ENCODE data around the gene TRMT44.
A peak's percentile ranks its signal among the peaks of the same experiment; 100 is the strongest.
"Not testable (repeated sequence)": the region's sequence is repeated elsewhere in the genome, so short reads cannot be mapped to it uniquely, and the experiment has no call there.

Gene TRMT44

DNA sequence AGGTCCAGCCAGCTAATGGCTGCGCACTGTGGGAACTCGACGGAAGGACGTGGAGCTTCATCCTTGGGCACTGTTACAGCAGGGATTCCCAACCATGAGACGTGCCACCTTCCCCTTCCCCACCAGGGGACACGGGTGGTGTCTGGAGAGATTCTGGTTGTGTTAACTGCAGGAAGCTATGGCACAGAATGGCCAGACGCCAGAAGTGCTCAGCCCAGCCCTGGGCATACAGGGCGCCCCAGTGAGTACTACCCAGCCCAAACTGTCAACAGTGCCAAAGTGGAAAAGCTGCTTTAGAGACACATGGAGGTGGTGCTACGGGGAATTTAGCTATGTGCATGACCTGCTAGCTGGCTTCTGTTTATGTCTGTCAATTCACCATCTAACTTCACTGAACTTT, 32.8 kb upstream of the TRMT44 start:
- no peak for DNase-seq

DNA sequence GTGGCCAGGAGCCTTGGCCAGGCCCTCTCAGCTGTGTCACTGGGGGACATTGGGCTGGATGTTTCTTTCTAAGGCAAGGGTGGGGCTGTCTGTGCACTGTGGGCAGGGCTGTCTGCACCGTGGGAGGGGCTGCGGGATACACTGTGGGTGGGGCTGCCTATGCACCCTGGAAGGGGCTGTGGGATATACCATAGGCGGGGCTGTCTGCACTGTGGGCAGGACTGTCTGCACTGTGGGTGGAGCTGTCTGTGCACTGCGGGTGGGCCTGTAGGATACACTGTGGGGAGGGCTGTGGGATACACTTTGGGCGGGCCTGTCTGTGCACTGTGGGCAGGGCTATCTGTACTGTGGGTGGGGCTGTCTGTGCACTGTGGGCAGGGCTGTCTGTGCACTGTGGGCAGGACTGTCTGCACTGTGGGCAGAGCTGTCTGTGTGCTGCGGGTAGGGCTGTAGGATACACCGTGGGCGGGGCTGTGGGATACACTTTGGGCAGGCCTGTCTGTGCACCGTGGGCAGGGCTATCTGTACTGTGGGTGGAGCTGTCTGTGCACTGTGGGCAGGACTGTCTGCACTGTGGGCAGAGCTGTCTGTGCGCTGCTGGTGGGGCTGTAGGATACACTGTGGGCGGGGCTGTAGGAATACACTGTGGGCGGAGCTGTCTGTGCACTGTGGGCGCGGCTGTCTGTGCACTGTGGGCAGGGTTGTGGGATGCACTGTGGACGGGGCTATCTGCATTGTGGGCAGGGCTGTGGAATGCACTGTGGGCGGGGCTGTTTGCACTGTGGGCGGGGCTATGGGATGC, 31.1 kb upstream of the TRMT44 start:
- peak; percentile 20 to 23 for DNase-seq

DNA sequence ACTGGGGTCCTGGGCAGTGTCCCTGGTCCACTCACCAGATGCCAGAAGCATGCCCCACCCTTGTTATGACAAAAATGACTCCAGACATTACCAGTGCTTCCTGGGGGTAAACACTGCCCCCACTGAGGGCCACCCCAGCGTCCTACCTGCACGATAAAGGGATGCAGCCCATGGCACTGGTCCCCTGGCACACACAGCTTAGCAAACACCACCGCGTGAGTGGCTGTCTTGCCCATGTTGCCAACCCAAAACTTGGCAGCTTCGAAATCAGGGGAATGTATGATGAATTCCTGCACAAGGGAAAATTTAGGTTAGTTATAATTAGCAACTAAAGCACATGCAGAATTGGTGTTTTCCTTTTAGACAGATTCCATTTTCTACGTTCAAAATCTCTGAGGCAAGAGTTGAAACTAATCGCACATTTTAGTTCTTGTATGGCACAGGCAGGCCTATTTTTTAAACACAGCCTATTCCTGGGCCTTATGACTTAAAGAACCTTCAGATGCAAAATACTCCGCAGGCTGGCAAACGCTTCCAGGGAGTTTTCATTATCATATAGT, 30.4 kb upstream of the TRMT44 start:
- no peak for DNase-seq

DNA sequence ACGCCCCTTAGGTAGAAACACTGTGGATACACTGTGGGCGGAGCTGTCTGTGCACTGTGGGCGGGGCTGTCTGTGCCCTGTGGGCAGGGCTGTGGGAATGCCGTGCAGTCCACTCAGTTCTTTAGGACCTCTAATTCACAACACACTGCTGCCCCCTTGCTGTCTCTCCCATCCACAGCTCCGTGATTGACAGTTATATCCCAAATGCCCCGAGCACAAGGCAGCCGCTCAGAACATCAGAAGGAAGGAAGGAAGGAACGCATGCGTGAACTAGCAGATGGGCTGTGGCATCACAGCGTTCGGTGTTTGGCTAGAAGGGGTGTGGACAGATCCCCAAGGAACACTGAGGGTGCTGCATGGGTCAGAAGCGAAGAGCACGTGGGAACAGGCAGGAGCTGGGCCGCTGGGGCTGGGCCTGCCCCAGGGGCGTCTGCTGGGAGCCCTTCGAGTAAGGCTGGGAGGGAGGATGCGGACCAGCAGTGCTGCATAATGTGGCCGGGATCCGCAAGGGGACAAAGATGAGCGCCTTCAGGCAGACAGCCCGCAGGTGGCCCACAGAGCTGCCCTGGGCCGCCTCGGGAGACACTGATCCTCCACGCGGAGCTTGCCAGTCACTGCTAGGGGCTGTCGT, 29.8 kb upstream of the TRMT44 start:
- peak in 1 of 2 donors; percentile 16 for DNase-seq

DNA sequence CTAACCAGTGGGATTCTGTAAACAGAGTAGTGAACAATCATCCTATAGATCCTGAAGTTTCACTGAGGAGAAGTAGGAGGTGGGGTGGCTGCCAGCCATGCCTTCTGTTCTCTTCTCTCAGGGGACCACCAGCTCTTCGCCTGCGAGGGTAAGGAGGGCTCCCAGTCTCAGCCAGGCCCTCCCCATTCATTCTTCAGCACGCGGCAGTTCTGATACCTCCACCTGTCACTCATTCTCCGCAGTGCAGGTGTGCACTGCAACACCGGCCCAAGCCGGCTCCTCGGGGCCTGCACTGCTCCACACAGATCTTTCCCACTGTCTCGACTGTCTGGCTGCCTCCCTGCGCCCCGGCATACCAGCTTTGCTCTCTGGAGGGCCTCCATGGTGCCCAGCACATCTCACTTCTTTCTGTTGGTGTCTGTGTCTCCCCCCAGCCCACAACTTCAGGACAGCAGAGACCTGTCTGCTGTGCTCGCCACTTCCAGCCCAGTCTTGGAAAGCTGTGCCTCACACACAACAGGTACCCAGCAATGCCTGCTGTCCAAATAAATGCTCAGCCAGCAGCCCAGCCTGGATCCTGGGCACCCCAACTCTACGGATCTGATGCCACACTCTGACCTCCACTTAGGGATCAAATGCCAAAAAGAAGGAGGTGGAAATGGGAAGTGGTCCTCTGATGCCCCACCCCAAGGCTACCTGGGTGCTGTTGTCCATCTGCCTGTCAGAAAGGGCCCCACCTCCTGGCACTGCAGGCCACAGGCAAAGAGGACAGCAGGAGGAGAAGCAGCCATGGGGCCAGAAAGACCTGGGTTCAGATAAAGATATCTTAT, 29.0 kb upstream of the TRMT44 start:
- no peak for DNase-seq

DNA sequence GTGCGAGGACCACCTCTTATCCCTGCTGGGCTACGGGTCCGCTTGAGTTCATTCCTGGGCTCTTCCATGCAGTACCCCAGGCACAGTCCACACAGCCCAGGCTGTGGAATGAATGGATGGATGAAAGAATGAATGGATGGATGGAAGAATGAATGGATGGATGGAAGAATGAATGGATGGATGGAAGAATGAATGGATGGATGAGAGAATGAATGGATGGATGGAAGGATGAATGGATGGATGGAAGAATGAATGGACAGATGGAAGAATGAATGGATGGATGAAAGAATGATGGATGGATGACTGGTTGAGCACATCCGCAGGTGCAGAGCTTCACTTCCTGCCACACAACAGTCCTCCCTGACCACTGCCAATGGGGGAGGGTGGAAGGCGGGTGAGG, 28.3 kb upstream of the TRMT44 start:
- DNase-seq, result no peak

DNA sequence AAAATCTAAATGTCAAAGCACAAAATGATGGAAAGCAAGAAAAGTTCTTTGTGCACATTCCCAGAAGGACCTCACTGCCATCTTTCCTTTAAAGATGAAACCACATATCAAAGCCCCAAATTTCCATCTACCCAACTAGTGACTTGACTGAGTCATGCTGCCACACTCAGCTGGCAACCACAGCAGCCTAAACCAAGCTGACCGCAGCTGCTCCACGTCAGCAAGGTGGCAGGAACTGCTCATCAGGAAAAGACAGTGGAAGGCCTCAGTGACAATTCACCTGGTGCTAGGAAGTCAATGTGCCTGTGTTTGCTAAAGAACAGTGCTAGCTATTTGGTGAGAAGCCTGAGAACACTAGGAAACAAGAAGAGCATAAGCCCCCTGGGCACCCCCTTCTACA, 26.2 kb upstream of the TRMT44 start:
- peak; percentile 53 to 63 for DNase-seq

DNA sequence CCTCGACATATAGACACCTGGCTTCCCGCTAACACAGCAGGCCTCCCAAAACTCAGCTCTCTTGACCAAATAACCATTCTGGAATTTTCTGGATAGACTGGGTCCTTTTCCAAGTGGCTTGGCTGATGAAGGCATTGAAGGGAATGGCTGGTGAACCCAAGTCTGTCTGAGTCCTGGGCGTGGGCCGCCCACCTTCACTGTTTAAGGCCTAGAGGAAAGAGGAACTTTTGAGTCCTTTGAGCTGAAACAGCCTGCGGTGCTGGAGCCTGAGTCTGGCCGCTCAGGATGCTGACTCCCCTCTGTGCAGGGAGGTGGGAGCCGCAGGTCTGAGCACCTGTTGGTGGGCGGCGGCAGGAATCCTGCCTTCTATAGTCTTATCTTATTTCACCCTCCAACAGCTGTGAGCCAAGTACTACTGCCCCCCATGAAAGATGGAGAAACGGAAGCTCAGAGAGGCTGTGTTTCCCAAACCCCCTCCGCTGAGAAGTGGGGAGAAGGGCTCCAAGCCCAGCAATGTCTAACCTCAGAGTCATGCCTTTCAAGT, 23.4 kb upstream of the TRMT44 start:
- no peak for DNase-seq

DNA sequence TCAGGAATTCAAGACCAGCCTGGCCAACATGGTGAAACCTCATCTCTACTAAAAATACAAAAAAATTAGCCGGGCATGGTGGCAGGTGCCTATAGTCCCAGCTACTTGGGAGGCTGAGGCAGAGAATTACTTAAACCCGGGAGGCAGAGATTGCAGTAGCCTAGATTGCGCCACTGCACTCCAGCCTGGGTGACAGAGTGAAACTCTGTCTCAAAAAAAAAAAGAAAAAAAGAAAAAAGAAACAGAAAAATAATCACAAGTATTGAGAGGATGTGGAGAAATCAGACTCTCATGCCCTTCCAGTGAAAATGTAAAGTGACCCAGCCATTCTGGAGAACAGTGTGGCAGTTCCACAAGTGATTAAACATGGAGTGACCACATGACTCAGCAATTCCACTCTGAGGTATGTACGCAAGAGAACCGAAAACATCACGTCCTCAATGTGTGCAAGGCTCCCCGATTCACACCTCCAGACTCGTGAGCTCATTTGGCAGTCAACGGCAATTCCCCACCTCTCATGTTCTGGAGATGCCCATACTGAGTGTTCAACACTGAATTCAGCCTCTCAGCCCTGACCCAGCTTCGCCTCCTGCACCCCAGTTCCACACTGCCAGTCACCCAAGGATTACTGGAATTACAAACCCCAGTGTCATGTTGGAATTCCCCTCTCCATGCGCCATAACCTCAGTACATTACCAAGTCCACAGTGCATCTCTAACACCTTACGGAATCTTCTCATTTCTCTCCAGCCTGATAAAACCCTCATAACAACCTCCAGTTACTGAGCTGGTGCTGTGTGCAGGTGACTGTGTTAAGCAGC, 21.1 kb upstream of the TRMT44 start:
- peak; percentile 55 to 67 for DNase-seq

DNA sequence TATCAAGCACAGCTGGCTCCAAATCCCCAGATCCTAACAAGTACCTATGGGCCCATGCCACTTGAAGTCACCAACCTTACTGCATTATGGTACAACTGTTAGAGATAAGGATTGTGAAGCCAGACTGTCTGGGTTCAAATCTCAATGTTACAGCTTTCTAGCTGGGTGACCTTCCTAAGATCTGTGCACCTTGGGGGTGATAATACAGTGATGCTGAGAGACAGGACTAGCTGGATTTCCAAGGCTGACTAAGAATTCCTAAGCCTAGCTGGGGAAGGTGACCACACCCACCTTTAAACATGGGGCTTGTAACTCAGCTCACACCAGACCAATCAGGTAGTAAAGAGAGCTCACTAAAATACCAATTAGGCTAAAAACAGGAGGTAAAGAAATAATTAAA, 20.4 kb upstream of the TRMT44 start:
- DNase-seq, result not testable (repeated sequence)

DNA sequence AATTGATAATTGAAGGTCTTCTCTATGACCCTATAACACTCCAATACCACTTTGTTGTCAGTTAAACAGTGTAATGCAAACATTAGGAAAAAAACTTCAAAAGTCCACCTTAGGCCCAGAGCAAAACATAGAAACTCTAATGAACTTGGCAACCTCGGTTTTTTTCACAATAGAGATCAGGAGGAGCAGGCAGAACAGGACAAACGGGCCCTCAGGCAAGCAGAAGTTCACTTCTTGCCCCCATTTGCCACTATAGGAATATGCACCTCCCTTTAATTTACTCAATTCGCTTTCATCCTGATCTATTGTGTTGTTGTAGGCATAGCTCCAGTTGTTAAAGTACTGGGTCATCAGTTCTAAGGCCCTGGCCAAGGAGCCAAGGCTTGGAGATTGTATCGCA, 18.2 kb upstream of the TRMT44 start:
- DNase-seq, result no peak

DNA sequence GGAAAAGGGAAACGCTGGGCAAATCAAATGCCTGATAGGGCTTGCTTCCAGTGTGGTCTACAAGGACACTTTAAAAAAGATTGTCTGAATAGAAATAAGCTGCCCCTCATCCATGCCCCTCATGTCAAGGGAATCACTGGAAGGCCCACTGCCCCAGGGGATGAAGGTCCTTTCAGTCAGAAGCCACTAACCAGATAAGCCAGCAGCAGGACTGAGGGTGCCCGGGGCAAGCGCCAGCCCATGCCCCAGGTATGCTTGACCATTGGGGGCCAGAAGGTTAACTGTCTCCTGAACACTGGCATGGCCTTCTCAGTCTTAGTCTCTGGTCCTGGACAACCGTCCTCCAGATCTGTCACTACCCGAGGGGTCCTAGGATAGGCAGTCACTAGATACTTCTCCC, 17.8 kb upstream of the TRMT44 start:
- DNase-seq, result no peak

DNA sequence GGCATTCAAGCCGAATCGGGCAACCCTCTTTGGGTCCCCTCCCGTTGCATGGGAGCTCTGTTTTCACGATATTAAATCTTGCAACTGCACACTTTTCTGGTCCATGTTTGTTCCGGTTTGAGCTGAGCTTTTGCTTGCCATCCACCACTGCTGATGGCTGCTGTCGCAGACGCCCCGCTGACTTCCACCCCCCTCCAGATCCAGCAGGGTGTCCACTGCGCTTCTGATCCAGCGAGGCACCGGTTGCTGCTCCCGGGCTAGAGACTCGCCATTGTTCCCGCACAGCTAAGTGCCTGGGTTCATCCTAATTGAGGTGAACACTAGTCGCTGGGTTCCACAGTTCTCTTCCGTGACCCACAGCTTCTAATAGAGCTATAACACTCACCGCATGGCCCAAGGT, 13.3 kb upstream of the TRMT44 start:
- no peak for DNase-seq

DNA sequence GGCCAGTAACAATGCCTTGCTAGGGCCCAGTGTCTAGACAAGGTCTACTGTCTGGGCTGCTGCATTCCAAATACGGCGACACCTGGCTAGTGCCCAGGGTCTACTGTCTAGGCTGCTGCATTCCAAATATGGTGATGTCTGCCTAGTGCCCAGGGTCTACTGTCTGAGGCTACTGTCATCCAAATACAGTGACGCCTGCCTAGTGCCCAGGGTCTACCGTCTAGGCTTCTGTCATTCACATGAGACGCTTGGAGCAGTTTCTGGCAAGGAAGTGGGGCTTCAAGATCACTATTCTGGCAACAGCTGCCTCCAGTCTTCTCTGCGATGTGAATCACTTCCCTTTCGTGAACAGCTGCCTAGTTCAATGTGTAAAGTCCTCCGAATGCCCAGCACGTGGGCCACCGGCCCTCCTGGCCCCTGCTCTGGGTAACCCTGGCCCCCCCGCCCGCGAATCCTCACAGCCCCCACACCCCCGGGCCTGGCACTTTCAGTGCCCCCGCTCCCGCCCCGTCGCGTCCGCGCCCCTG, 12.8 kb upstream of the TRMT44 start:
- DNase-seq, result no peak

DNA sequence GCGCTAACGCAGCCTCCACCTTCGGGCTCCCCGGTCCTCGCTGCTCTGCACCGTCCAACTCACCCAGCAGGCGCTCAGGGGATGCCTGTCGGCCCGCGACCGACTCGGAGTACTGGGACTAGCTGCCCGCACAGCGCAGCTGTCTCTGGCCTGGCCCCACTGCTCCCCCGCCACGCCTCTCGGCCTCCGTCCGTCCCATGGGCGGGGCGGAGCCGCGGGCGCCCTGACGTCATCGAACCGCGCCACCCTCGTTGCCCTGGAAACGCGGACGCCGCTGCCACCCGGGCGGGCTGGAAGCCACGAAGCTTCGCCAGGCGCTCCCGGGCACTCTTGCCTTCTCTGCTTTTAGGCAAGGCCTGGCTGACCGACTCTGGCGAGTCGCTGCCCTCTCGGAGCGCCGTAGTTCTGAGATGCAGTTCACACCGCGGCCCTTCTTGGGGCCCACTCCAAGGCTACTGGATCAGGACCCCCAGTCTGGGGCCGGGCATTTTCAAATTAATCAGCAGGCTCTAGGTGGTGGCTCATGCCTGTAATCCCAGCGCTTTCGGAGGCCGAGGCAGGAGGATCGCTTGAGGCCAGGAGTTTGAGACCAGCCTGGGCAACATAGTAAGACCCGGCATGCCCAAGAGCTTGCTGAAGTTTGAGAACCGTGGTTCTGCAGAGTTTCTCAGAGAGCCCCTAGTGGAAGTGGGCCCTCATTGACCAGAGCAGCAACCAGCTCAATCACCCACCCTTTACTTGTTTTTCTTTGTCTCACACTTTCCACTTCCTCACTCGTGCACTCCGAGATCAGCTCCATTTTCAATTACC, 12.1 kb upstream of the TRMT44 start:
- DNase-seq, result peak; percentile 94

DNA sequence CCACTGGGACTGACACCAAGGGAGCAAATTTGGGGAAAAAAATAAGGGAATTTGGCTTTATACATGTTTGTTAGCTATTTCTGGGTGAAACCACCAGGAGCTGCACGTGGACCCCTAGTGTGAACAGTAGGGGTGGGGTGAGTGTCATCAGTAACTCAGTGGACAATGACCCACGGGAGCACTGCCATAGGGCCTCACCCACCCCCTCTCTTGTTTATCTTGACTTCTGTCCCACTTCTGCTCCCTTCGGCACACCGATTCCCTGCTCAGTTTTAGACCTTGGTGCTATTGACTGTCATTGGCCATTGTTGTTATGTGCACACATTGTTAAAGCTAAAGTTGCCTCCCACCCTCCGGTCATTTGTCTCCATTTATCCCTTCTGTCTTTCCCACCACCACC, 9.0 kb upstream of the TRMT44 start:
- DNase-seq, result no peak

DNA sequence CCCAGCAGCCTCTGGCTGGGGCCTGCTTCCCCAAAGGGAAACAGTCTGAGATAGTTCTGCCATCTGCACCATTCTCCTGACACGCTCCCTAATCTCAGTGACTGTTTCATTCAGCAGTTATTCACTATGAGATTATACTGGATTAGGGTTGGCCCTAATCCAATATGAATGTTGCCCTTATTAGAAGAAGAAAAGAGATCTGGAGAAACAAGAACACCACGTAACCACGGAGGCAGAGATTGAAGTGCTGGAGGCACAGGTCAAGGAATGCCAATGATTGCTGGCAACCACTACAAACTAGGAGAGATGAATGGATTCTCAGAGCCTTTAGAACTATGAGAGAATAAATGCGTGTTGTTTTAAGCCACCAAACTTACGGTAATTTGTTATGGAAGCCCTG, 7.4 kb upstream of the TRMT44 start:
- no peak for DNase-seq

DNA sequence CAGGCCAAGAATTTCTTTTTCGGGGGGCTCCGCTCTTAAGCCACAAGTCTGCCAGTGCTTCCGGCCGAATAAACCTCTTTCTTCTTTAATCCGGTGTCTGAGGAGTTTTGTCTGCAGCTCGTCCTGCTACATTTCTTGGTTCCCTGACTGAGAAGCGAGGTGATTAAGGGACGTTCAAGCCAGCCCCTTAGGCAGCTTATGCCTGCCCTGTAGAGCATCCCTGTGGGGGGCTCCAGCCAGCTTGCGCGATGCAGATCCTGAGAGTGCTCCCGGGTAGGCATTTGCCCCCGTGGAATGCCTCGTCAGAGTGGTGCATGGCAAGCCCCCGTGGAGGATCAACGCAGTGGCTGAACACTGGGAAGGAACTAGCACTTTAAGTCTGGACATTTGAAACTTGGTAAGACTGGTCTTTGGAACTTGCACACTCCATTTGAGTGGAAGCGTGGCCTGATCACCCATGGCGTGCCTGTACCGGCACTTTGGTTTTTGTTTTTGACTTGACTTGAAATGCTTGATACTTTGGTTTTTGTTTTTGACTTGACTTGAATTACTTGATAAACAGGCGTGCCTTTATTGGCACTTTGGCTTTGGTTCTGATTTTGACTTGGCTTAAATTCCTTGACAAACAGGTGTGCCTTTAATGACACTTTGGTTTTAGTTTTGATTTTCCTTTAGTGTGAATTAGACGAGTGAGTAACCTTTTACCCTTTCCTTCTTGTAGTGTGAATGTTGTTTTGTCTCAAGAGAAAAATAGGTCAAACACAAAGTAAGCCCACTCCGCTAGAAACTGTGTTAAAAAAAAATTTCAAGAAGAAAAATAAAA, 6.1 kb upstream of the TRMT44 start:
- no peak for DNase-seq

DNA sequence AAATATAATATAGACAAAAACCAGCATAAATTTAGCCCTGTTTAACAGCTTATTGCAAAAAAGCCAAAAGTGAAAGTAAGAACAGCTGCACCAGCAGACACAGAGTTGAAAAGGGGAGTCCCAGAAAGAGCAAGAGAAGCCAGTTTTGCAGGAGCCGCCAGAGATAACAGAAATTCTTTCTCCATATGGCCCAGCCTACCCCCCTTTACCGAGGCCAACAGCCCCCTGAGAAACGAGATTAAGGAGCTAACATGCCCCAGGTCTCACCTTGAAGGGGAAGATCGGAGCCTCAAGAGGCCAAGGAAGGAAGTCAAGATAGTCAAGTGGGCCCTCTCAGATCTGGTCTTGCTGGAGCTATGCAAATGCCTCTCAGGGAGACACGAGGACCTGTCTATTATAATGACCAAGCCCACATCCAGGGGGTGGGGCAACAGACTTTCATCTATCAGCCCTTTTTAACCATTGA, 4.9 kb upstream of the TRMT44 start:
- peak; percentile 39 to 42 for DNase-seq

DNA sequence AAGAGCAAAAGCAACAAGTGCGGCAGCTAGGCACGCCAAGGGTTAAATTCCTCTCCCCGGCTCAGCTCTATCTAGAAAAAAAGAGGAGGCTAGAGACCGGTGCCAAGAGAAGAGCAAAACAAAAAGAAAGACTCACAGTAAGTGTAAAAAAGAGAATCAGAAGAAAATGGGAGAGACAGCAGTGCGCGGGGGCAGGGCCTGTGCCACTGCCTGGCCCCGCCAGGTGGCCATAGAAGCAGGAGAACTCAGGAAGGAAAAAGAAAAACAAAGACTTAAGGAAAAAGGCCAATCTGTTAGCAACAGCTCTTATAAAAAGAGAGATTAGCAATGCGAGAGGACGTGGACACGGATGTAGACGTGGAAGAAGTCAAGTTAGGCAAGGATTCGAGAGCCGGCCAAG, 3.3 kb upstream of the TRMT44 start:
- DNase-seq, result no peak
